Prostate gland (tissue), 2 donors: ENCODE data around the gene LRSAM1.

Experiments used
- CTCF ChIP-seq, 4 experiments: fragments of 200-600 bp in 2 of 4; fragments of 450-650 bp in 2 of 4; sonication (generic) in 2 of 4; IDR thresholded peaks; 1 replicate in 3 of 4; 2 replicates in 1 of 4; pipeline ENCODE4 v1.5.1; 2016 to 2019; ENCODE audit warnings: antibody characterized with exemption in 4 of 4, mild to moderate bottlenecking in 2 of 4, moderate library complexity in 2 of 4
- POLR2A ChIP-seq: fragments of 450-650 bp; IDR thresholded peaks from one replicate; pipeline ENCODE4 v1.6.1; 2016; ENCODE audit warnings: antibody characterized with exemption, mild to moderate bottlenecking
- POLR2AphosphoS5 ChIP-seq: sonication (generic); formaldehyde crosslinking; IDR thresholded peaks from one replicate; pipeline ENCODE4 v1.6.1; 2017; ENCODE audit warnings: antibody characterized with exemption

GRCh38 chr9:127490535-127491230 is 39.4 kb downstream of the LRSAM1 start:
- TF ChIP-seq CTCF (IDR thresholded peaks at IDR 0.05) = no peak
- no peak for TF ChIP-seq POLR2A
- TF ChIP-seq POLR2AphosphoS5 = no peak
